Activated CD4-positive, alpha-beta T cell treated with anti-CD3 and anti-CD28 coated beads, Interleukin-2, amount 10 ng/mL, durations not matched to agents 7 days and 5 days (primary cell): ENCODE results near the gene RERE. TPM values are rescaled to one million over a fixed set of nuclear protein-coding genes. Genes with fewer than 3 reads are reported as not detected.
"Not testable (repeated sequence)": the region's sequence is repeated elsewhere in the genome, so short reads cannot be mapped to it uniquely, and the experiment has no call there.

ENCODE experiments used
- CTCF ChIA-PET: fragments of 350-600 bp; sonication (Branson Sonifier 250); formaldehyde crosslinking; loops from one replicate; lab custom pipeline; 2021; ENCODE audit warnings: antibody characterized with exemption; lab: Charles Lee
- POLR2A ChIA-PET: fragments of 350-600 bp; sonication (Branson Sonifier 250); formaldehyde crosslinking; loops from one replicate; lab custom pipeline; 2021; ENCODE audit warnings: antibody characterized with exemption; lab: Charles Lee
- DNase-seq: peaks from one replicate; pipeline ENCODE4 v3.0.0-alpha.2; 2020
- H3K27ac Mint-ChIP-seq: one replicate; pipeline ENCODE4 v1.8.0; 2021; ENCODE audit warnings: mild to moderate bottlenecking, moderate library complexity, mixed read lengths
- H3K27me3 Mint-ChIP-seq: one replicate; pipeline ENCODE4 v1.8.0; 2021; ENCODE audit warnings: mixed read lengths
- H3K36me3 Mint-ChIP-seq: one replicate; pipeline ENCODE4 v1.8.0; 2021; ENCODE audit warnings: low read depth, mixed read lengths
- H3K4me1 Mint-ChIP-seq: one replicate; pipeline ENCODE4 v1.8.0; 2021; ENCODE audit warnings: mixed read lengths
- H3K4me3 Mint-ChIP-seq: one replicate; pipeline ENCODE4 v1.8.0; 2021; ENCODE audit warnings: mild to moderate bottlenecking, moderate library complexity, mixed read lengths
- H3K9me3 Mint-ChIP-seq: one replicate; pipeline ENCODE4 v1.8.0; 2021; ENCODE audit warnings: mixed read lengths
- total RNA-seq, 2 experiments: library from RNA; stranded (reverse); gene quantifications; one replicate each; pipeline ENCODE4 v1.2.3, GENCODE V29; 2021

RERE gene
- total RNA-seq, 2 experiments from 2014 or later: 68.5 to 68.7 TPM

- DNase-seq: no peak
- peaks cover 17% of the 10 kb centered on the region for H3K36me3 Mint-ChIP-seq
- H3K9me3 Mint-ChIP-seq: no peaks in the 10 kb centered on the region
- H3K27ac Mint-ChIP-seq: no peak overlapping the region
- ChIA-PET CTCF (no interaction called here), POLR2A (no interaction called here)
- H3K4me1 Mint-ChIP-seq: peaks cover 24% of the 10 kb centered on the region
- no peak overlapping the region for H3K4me3 Mint-ChIP-seq
- no peaks in the 10 kb centered on the region for H3K27me3 Mint-ChIP-seq
Measured at GRCh38 chr1:8456308-8456912, 361.0 kb downstream of the RERE start.

- CTCF ChIA-PET: interaction anchor here (1.1 to 1.7 kb wide), 2 partner anchors 25 to 393 kb away, joined by 3 to 5 read pairs; no protein-coding TSS in a partner anchor
- Mint-ChIP-seq H3K4me1 (peaks cover 20% of the 10 kb centered on the region), H3K4me3 (no peak overlapping the region), H3K9me3 (no peaks in the 10 kb centered on the region), H3K36me3 (peaks cover 13% of the 10 kb centered on the region), H3K27me3 (no peaks in the 10 kb centered on the region), H3K27ac (no peak overlapping the region)
- DNase-seq: no peak
- POLR2A ChIA-PET: no interaction called here
Measured at GRCh38 chr1:8455700-8456307, 361.6 kb downstream of the RERE start.

GRCh38 chr1:8450312-8450711, 367.1 kb downstream of the RERE start:
- ChIA-PET CTCF (interaction anchor here (0.8 to 1.4 kb wide), 5 partner anchors 11 to 469 kb away, joined by 3 read pairs; no protein-coding TSS in a partner anchor), POLR2A (interaction anchor here (0.6 kb wide), 1 partner anchor 478 kb away, joined by 3 read pairs; no protein-coding TSS in a partner anchor)
- peaks cover 5% of the 10 kb centered on the region for H3K9me3 Mint-ChIP-seq
- DNase-seq: no peak
- H3K36me3 Mint-ChIP-seq: peaks cover 13% of the 10 kb centered on the region
- no peak overlapping the region for H3K4me3 Mint-ChIP-seq
- no peak overlapping the region for H3K27ac Mint-ChIP-seq
- H3K4me1 Mint-ChIP-seq: peaks cover 18% of the 10 kb centered on the region
- no peaks in the 10 kb centered on the region for H3K27me3 Mint-ChIP-seq

- Mint-ChIP-seq H3K36me3 (peaks cover 11% of the 10 kb centered on the region), H3K4me3 (no peak overlapping the region), H3K4me1 (peaks cover 18% of the 10 kb centered on the region), H3K9me3 (peaks cover 5% of the 10 kb centered on the region), H3K27me3 (no peaks in the 10 kb centered on the region), H3K27ac (no peak overlapping the region)
- ChIA-PET CTCF (interaction anchor here (0.8 to 1.4 kb wide), 3 partner anchors 14 to 468 kb away, joined by 3 to 4 read pairs (median 3); no protein-coding TSS in a partner anchor), POLR2A (no interaction called here)
- DNase-seq: no peak
Measured at GRCh38 chr1:8448911-8449661, 368.4 kb downstream of the RERE start.

- H3K36me3 Mint-ChIP-seq, H3K27me3 Mint-ChIP-seq, DNase-seq, POLR2A ChIA-PET, H3K4me3 Mint-ChIP-seq, H3K27ac Mint-ChIP-seq, H3K9me3 Mint-ChIP-seq: not testable (repeated sequence)
- CTCF ChIA-PET: interaction anchor here (0.9 kb wide), 1 partner anchor 277 kb away, joined by 4 read pairs; no protein-coding TSS in a partner anchor
- peaks cover 18% of the 10 kb centered on the region for H3K4me1 Mint-ChIP-seq
Measured at GRCh38 chr1:8448505-8448904, 368.9 kb downstream of the RERE start.

- Mint-ChIP-seq H3K9me3 (peaks cover 7% of the 10 kb centered on the region), H3K4me1 (peaks cover 18% of the 10 kb centered on the region), H3K27ac (no peak overlapping the region), H3K4me3 (no peak overlapping the region), H3K27me3 (no peaks in the 10 kb centered on the region), H3K36me3 (peaks cover 10% of the 10 kb centered on the region)
- ChIA-PET POLR2A (no interaction called here), CTCF (interaction anchor here (1.0 kb wide), 1 partner anchor 16 kb away, joined by 4 read pairs; no protein-coding TSS in a partner anchor)
- no peak for DNase-seq
Measured at GRCh38 chr1:8447616-8448150, 369.8 kb downstream of the RERE start.

- H3K4me3 Mint-ChIP-seq, H3K27ac Mint-ChIP-seq, H3K27me3 Mint-ChIP-seq, DNase-seq, POLR2A ChIA-PET, CTCF ChIA-PET: not testable (repeated sequence)
- Mint-ChIP-seq H3K36me3 (peaks cover 12% of the 10 kb centered on the region), H3K9me3 (peaks cover 10% of the 10 kb centered on the region), H3K4me1 (peaks cover 18% of the 10 kb centered on the region)
Measured at GRCh38 chr1:8446119-8446518, 371.3 kb downstream of the RERE start.

- CTCF ChIA-PET: no interaction called here
- H3K27ac Mint-ChIP-seq: no peak overlapping the region
Measured at GRCh38 chr1:8443558-8444194, 373.8 kb downstream of the RERE start.

GRCh38 chr1:8441426-8441825, 376.0 kb downstream of the RERE start:
- H3K27ac Mint-ChIP-seq: no peak overlapping the region
- H3K4me1 Mint-ChIP-seq: peaks cover 17% of the 10 kb centered on the region
- no peak overlapping the region for H3K4me3 Mint-ChIP-seq
- no peak for DNase-seq
- H3K36me3 Mint-ChIP-seq: peaks cover 6% of the 10 kb centered on the region
- no peaks in the 10 kb centered on the region for H3K27me3 Mint-ChIP-seq
- ChIA-PET POLR2A (no interaction called here), CTCF (interaction anchor here (0.6 to 1.1 kb wide), 4 partner anchors 11 to 44 kb away, joined by 3 to 6 read pairs (median 3); no protein-coding TSS in a partner anchor)
- H3K9me3 Mint-ChIP-seq: peaks cover 5% of the 10 kb centered on the region

More at GRCh38 chr1:8443558-8444194, 373.8 kb downstream of the RERE start:
- Mint-ChIP-seq H3K9me3 (peaks cover 10% of the 10 kb centered on the region), H3K27me3 (no peaks in the 10 kb centered on the region), H3K4me1 (peaks cover 28% of the 10 kb centered on the region), H3K36me3 (peaks cover 14% of the 10 kb centered on the region), H3K4me3 (no peak overlapping the region)
- DNase-seq: no peak
- POLR2A ChIA-PET: interaction anchor here (1.1 kb wide), 1 partner anchor 17 kb away, joined by 4 read pairs; no protein-coding TSS in a partner anchor

- peaks cover 5% of the 10 kb centered on the region for H3K9me3 Mint-ChIP-seq
- peaks cover 9% of the 10 kb centered on the region for H3K36me3 Mint-ChIP-seq
- CTCF ChIA-PET: interaction anchor here (1.1 kb wide), 1 partner anchor 11 kb away, joined by 3 read pairs; no protein-coding TSS in a partner anchor
- DNase-seq: no peak
- no peak overlapping the region for H3K4me3 Mint-ChIP-seq
- H3K4me1 Mint-ChIP-seq: peaks cover 10% of the 10 kb centered on the region
- no peak overlapping the region for H3K27ac Mint-ChIP-seq
- POLR2A ChIA-PET: no interaction called here
- no peaks in the 10 kb centered on the region for H3K27me3 Mint-ChIP-seq
Measured at GRCh38 chr1:8439015-8439702, 378.3 kb downstream of the RERE start.

- no peak for DNase-seq
- peaks cover 9% of the 10 kb centered on the region for H3K36me3 Mint-ChIP-seq
Measured at GRCh38 chr1:8438489-8438888, 379.0 kb downstream of the RERE start.

More at GRCh38 chr1:8438489-8438888, 379.0 kb downstream of the RERE start:
- H3K4me3 Mint-ChIP-seq: no peak overlapping the region
- H3K4me1 Mint-ChIP-seq: peaks cover 10% of the 10 kb centered on the region
- ChIA-PET CTCF (interaction anchor here (1.1 kb wide), 1 partner anchor 12 kb away, joined by 3 read pairs; no protein-coding TSS in a partner anchor), POLR2A (no interaction called here)
- H3K9me3 Mint-ChIP-seq: peaks cover 5% of the 10 kb centered on the region
- no peaks in the 10 kb centered on the region for H3K27me3 Mint-ChIP-seq
- H3K27ac Mint-ChIP-seq: no peak overlapping the region
